ENCODE results near the gene STAB2.

Gene STAB2

GRCh38 chr12:103656291-103656690, 69.2 kb downstream of the STAB2 start:
- DNase-seq, result no peak

- no peak for DNase-seq
Observed at GRCh38 chr12:103657331-103657730, 70.3 kb downstream of the STAB2 start.

- DNase-seq, result no peak
Observed at GRCh38 chr12:103664626-103665025, 77.6 kb downstream of the STAB2 start.

GRCh38 chr12:103665971-103666370, 78.9 kb downstream of the STAB2 start:
- DNase-seq, result no peak

GRCh38 chr12:103667125-103667524, 80.1 kb downstream of the STAB2 start:
- no peak for DNase-seq

- no peak for DNase-seq
Observed at GRCh38 chr12:103668520-103668919, 81.4 kb downstream of the STAB2 start.

- no peak for DNase-seq
Observed at GRCh38 chr12:103671367-103671766, 84.3 kb downstream of the STAB2 start.

- DNase-seq, result no peak
Observed at GRCh38 chr12:103672401-103673119, 85.5 kb downstream of the STAB2 start.

- DNase-seq, result no peak
Observed at GRCh38 chr12:103673487-103673886, 86.4 kb downstream of the STAB2 start.

- DNase-seq, result no peak
Observed at GRCh38 chr12:103673891-103674375, 86.9 kb downstream of the STAB2 start.

- DNase-seq, result no peak
Observed at GRCh38 chr12:103676893-103677292, 89.8 kb downstream of the STAB2 start.

- DNase-seq, result no peak
Observed at GRCh38 chr12:103677341-103677740, 90.3 kb downstream of the STAB2 start.

GRCh38 chr12:103677905-103678304, 90.8 kb downstream of the STAB2 start:
- no peak for DNase-seq

- DNase-seq, result no peak
Observed at GRCh38 chr12:103679421-103680170, 92.5 kb downstream of the STAB2 start.

- DNase-seq, result no peak
Observed at GRCh38 chr12:103680591-103681141, 93.6 kb downstream of the STAB2 start.

GRCh38 chr12:103686026-103686425, 99.0 kb downstream of the STAB2 start:
- no peak for DNase-seq

- DNase-seq, result no peak
Observed at GRCh38 chr12:103687253-103687652, 100.2 kb downstream of the STAB2 start.

GRCh38 chr12:103688376-103689063, 101.4 kb downstream of the STAB2 start:
- no peak for DNase-seq

GRCh38 chr12:103690426-103690825, 103.4 kb downstream of the STAB2 start:
- no peak for DNase-seq

GRCh38 chr12:103691063-103691462, 104.0 kb downstream of the STAB2 start:
- no peak for DNase-seq

GRCh38 chr12:103696101-103696500, 109.0 kb downstream of the STAB2 start:
- DNase-seq, result no peak

GRCh38 chr12:103697971-103698751, 111.1 kb downstream of the STAB2 start:
- peak in 1 of 2 donors; percentile 8 for DNase-seq
